ENCODE data around the gene TEK. TPM values are rescaled to one million over a fixed set of nuclear protein-coding genes. Genes with fewer than 3 reads are reported as not detected.

TEK gene
- total RNA-seq, 4 donors from 2014 or later, result 9.8 to 20.0 (median 16.7) TPM

- no peak overlapping the region for H3K4me3 ChIP-seq
- H3K27ac ChIP-seq, result no peak overlapping the region
- H3K9me3 ChIP-seq, result no peaks in the 10 kb centered on the region
- H3K36me3 ChIP-seq, result peaks cover 0 to 8% (median 0%) of the 10 kb centered on the region in 3 donors
- TF ChIP-seq CTCF (IDR thresholded peaks at IDR 0.05) (peak in 2 of 5 experiments; percentile 8 to 14), EP300 (IDR thresholded peaks at IDR 0.05) (no peak)
- no peaks in the 10 kb centered on the region for H3K27me3 ChIP-seq
- DNase-seq (ENCODE audit: low spot score in 2 of 2), result no peak
- H3K4me1 ChIP-seq, result peaks cover 0 to 8% (median 0%) of the 10 kb centered on the region in 4 donors
Measured at GRCh38 chr9:27198190-27198589, 89.2 kb downstream of the TEK start.

DNA sequence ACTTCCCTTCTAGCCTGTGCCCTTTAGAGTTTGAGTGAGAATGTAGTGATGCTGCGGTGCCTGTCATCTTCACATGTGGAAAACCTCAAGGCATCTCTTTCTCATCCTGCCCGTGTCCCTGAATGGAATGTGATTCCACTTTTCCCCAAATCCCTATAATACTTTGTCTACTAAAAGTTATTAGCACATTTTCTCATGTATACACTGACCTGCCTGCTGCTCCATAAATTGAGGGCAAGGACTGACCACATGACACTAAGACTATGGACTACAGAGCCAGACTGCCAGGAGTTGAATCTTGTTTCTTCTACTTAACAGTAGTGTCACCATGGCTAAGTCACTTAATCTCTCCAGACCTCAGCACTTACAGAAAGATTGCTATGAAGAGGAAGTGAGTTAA, 93.0 kb downstream of the TEK start:
- Histone ChIP-seq H3K4me3 (no peak overlapping the region), H3K36me3 (peaks cover 0 to 9% (median 0%) of the 10 kb centered on the region in 3 donors), H3K9me3 (no peaks in the 10 kb centered on the region), H3K4me1 (no peaks in the 10 kb centered on the region), H3K27ac (no peak overlapping the region), H3K27me3 (no peaks in the 10 kb centered on the region)
- WGBS, 2 donors, result 87 to 88% methylated on average over 2 of the region's 2 CpGs
- no peak for DNase-seq (ENCODE audit: low spot score in 2 of 2)
- TF ChIP-seq CTCF (IDR thresholded peaks at IDR 0.05) (no peak), EP300 (IDR thresholded peaks at IDR 0.05) (no peak), POLR2A (IDR thresholded peaks at IDR 0.05) (no peak)

DNA sequence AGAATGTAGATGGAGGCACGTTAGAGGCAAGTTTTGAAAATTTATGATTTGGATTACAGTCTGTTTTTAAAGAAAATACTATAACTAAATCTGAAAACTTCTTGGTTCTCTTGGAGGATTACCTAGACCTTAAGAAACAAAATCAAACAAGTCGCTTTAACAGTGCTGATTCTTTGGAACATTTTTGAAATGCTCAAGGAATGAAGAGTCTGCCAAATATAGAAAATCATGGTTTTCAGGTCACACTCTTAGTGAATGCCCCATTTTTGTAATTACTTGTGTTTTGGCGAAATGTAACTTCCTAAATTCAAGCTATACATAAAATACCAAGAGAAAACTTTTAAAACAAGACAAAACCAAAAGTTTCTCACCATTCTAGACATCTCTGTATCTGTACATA, 94.8 kb downstream of the TEK start:
- 48 to 68% methylated on average over 3 of the region's 3 CpGs for WGBS, 2 donors
- no peak for DNase-seq (ENCODE audit: low spot score in 2 of 2)
- no peaks in the 10 kb centered on the region for H3K27me3 ChIP-seq
- H3K4me1 ChIP-seq, result no peaks in the 10 kb centered on the region
- no peak overlapping the region for H3K4me3 ChIP-seq
- H3K9me3 ChIP-seq, result no peaks in the 10 kb centered on the region
- no peak overlapping the region for H3K27ac ChIP-seq
- no peak for TF ChIP-seq POLR2A (IDR thresholded peaks at IDR 0.05)
- no peak for TF ChIP-seq EP300 (IDR thresholded peaks at IDR 0.05)
- TF ChIP-seq CTCF (IDR thresholded peaks at IDR 0.05), result no peak
- peaks cover 0 to 9% (median 0%) of the 10 kb centered on the region in 3 donors for H3K36me3 ChIP-seq

DNA sequence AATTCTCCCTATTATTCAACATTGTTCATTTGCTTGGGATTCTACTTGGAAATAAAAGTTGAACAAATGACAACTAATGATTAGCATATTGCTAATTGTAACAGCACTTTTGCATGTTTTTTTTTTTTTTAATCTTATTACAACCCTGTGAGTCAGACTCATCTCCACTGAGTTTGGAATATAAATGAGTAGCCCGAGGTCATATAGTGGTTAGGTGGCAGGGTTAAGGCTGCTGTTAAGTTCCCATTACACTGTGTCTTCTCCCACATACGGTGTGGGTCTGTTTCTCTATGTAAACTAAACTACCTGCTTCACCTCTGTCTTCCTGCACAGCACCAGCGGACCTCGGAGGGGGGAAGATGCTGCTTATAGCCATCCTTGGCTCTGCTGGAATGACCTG, 95.6 kb downstream of the TEK start:
- Histone ChIP-seq H3K9me3 (no peaks in the 10 kb centered on the region), H3K36me3 (peaks cover 0 to 9% (median 0%) of the 10 kb centered on the region in 3 donors), H3K27ac (no peak overlapping the region), H3K4me3 (no peak overlapping the region), H3K4me1 (no peaks in the 10 kb centered on the region), H3K27me3 (no peaks in the 10 kb centered on the region)
- WGBS, 2 donors, result 83 to 90% methylated on average over 4 of the region's 4 CpGs
- no peak for TF ChIP-seq EP300 (IDR thresholded peaks at IDR 0.05)
- no peak for DNase-seq (ENCODE audit: low spot score in 2 of 2)

- Histone ChIP-seq H3K4me3 (no peak overlapping the region), H3K9me3 (no peaks in the 10 kb centered on the region), H3K27ac (no peak overlapping the region), H3K4me1 (no peaks in the 10 kb centered on the region), H3K27me3 (no peaks in the 10 kb centered on the region), H3K36me3 (peaks cover 0 to 9% (median 0%) of the 10 kb centered on the region in 3 donors)
- WGBS, 2 donors, result 94% methylated on average over 2 of the region's 2 CpGs
- TF ChIP-seq POLR2A (IDR thresholded peaks at IDR 0.05) (no peak), CTCF (IDR thresholded peaks at IDR 0.05) (no peak), EP300 (IDR thresholded peaks at IDR 0.05) (no peak)
- no peak for DNase-seq (ENCODE audit: low spot score in 2 of 2)
Measured at GRCh38 chr9:27205198-27205597, 96.2 kb downstream of the TEK start.

DNA sequence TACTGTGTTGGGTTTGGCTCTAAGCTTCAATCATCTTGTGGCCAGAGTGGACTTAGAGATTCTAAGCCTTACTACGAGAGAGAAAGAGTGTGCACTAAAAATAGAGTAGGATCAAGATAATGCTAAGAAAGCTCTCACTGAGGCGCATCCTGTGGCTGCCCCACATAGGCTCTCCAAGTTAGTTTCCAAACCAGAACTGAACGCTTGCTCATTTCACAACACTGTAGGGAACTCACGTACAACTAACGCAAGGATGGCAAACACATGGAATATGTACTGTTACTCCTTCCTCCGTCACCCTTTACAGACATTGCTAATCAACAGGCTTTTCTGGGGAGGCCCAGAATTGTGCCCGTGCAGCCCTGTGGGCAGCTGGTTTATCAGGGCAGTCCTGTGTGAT, 97.0 kb downstream of the TEK start:
- H3K4me3 ChIP-seq, result no peak overlapping the region
- H3K27ac ChIP-seq, result no peak overlapping the region
- H3K4me1 ChIP-seq, result no peaks in the 10 kb centered on the region
- peaks cover 0 to 9% (median 0%) of the 10 kb centered on the region in 3 donors for H3K36me3 ChIP-seq
- 88 to 93% methylated on average over 7 of the region's 7 CpGs for WGBS, 2 donors
- no peaks in the 10 kb centered on the region for H3K27me3 ChIP-seq
- TF ChIP-seq CTCF (IDR thresholded peaks at IDR 0.05) (no peak), EP300 (IDR thresholded peaks at IDR 0.05) (no peak), POLR2A (IDR thresholded peaks at IDR 0.05) (no peak)
- H3K9me3 ChIP-seq, result no peaks in the 10 kb centered on the region
- DNase-seq (ENCODE audit: low spot score in 2 of 2), result no peak

Measured in tibial nerve (tissue), 4 donors.